HUDEP-2 (cell line): ENCODE results near the gene CDK18.
A peak's percentile ranks its signal among the peaks of the same experiment; 100 is the strongest.
"Not testable (repeated sequence)": the region's sequence is repeated elsewhere in the genome, so short reads cannot be mapped to it uniquely, and the experiment has no call there.

ENCODE experiments used
- DNase-seq, 76 experiments: peaks; one replicate each; lab custom pipeline; 2025; ENCODE audit not compliant: unreplicated experiment in 76 of 76; lab: John Stamatoyannopoulos, UW

CDK18 gene

DNA sequence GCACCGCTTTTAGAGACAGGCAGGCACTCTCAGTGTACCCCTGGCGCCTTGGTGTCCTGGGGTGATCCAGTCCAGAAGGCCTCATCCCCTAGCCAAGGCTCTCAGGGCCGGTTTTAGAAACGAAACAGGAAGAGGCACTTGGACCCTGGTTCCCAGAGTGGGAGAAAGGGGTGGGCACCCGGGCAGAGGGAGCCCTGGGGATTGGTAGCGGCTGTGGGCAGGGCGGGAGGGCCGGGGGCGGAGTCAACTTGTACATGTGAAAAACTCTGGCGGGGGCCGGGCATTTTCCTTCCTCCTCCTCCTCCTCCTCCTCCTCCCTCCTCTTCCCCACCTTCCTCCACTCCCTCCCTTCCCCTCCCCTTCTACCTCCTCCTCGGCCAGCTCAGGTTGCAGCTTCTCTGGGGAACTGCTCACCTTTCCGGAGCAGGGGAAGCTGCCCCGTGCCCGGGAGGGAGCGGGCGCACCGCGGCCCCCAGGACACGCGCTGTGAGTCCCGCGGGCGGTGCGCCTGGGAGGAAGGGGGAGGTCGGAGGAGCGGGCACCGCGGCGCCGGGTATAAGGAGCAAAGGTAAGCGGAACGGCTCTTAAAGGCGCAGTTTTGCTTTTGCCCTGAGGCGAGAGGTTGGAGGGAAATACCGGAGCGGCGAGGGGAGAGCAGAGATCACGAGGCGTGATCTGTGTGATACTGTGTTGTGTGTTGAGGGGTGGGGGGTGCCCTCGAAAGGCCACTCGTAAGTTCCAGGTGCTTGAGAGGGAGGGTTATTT, at the start of gene CDK18:
TSS of gene CDK18 (plus strand) at position 359 of the 765 bp plus-strand sequence. CDS start 18,499 bp downstream, outside the sequence.
- DNase-seq: peak in 19 of 76 experiments; percentile 2 to 35 (median 13)

DNA sequence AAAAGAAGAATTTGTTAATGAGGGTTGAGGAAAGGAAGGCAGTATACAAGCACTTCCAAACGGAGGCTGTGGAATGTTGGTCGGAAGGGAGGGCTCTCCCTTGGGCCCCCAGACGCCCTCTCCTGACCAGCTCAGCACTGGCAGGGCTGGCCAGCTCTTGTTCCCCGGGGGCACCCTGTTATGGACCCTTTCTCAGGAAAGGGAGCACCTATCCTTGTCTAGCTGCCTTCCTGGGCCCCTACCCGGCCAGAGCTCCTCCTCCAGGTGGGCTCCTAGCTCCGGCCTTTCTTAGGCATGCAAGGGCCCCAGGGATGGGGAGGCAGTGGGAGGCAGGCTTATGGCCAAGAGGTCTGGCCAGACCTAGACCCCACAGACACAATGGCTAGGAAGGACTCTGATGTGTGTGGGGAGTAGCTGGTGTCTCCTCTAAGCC, 49.5 kb upstream of the CDK18 start:
- DNase-seq: no peak

DNA sequence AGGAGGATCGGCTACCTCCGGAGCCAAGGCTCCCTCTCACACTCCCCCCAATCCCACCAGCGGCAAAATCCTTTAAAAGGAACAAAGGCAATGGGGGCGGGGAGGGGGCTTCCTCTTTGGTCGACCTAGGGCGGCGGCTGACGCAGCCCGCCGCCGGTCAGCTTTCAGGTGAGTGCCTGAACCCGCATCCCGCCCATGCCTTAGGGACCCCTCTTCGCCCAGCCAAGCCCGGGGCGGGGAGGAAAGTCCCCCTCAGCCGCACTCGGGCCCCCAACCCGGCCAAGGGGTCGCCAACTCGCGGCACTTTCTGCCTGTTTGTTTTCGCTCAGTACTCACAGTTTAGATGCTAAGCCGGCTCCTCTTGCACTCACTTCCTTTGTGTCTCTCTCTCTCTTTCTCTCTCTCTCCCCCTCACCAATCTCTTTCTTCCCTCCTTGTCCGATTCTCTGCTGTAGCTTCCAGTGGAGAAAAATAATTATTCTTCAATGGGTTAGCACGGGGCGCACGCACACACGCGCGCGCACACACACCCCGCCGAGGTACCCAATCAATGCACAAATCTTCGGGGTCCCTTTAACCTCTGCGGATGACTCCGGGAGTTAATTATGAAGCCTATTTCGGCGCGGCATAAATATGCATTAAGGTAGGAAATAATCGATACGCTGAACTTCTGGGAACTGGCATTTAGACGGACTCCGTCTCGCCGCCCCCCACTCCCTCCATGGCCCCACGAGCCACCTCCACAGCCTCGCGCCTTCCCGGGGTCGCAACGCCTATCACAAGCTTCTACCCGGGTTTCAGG, 48.7 kb upstream of the CDK18 start, which contains the start of gene BLACAT1:
TSS of gene BLACAT1 (minus strand) at position 465 of the 802 bp plus-strand sequence.
- DNase-seq: no peak

DNA sequence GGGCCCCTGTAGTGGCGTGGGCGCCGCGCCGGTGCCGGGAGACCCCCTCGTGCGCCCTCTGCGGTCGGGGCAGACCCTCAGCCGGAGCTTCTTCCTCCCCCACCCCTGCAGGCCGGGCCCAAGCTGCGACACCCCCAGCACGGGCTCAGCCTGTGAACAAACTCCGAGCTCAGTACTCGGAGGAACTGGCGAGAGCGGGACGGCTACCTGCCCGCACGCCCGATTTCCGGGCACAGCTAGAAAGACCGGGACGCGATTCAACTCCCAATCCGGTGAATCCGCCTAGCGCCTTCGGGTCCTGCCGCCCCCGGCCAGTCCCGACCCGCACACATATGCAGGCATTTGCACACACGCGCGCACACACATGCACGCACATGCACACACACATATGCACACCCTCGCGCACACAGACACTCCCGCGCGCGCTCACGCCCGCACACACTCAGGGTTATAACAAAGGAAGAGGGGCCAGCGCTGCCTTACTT, 48.0 kb upstream of the CDK18 start:
- no peak for DNase-seq

DNA sequence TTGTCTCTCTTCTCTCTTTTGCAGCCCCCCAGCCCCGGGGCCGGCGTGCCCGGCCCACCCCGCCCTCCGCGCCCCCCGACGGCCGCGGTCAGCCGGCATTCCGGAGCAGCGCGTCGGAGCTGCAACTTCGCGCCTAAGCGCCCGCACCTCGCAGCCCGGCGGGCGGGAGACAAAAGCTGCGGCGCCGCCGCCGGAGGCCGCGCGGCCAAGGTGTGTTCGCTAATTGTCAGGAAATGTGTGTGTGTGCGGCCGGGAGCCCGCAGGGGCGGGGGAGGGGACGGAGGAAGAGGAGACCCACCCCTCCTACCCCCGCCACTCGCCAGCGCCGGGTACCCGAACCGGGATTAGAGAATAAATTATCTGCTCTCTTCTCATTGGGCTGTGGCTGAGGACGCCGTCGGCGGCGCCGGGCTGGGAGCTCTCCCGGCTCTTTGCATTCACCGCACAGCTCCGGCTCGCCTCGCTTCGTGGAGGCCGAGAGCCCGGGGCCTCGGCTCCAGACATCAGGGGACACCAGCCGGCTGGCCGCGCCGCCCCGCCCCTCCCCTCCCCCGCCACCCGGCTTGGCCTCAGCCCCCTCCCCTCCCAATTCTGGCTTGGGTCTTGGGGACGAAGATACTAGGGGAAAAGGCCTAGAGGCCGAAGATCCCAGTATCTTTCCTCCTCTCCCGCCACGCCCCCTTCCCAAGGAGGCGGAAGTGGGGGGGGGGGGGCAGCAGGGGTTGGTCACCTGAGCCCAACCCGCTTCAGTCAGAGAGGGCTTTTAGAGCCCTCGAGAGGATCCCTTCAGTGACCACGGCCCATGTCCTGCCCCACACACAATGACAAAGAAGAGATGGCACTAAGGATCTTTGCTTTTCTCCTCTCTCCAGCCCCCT, 47.4 kb upstream of the CDK18 start:
- DNase-seq: no peak

DNA sequence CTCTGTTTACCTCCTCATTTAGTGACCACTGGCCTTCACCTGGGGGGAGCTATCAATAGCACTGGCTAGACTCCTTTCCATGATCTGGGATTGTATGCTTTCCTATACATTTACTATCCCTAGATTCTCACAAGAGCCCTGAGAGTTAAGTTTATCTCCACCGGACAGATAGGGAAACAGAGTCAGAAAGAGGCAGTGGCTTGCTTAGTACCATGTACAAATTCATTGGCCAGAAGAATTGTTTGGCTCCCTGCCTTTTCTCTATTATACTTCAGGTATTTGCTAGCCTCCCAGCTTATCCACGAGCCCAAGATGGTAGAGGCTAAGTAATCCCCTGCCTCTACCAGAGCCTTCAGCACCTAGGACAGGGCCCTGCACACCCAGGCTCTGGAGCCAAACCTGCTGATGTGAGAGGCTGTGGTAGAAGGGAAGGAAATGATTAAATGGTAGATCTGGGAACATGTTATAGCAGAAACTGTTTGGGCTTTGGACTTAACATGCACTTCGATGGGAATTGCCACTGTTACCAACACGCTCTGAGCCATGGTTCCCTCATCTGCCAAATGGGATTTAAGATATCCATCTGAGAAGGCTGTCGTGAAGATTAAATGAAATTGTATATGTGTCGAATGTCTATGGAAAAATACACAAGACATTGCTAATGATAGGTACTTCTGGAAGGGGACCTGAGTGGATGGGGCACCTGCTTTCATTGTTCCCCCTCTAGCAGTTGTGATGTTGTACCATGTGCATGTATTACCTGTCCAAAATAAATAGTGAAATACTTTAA, 45.5 kb upstream of the CDK18 start:
- DNase-seq: peak in 15 of 76 experiments; percentile 3 to 29 (median 10)

DNA sequence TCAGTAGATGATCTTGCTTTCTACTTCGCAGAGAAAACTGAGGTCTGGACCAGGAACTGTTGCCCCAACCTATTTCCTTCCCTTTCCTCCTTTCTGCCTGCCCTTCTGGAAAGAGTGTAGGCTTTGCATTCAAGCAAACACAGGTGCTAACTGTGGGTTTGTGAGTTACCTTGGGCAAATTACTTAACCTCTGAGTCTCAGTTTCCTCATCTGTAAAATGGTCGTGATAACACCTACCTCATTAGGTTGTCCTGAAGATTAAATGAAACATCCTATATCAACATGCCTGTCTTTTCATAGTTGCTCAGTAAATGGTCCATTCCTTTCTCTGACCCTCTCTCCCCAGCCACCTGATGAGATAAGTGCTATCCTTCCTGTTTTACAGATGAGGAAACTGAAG, 39.1 kb upstream of the CDK18 start:
- no peak for DNase-seq

DNA sequence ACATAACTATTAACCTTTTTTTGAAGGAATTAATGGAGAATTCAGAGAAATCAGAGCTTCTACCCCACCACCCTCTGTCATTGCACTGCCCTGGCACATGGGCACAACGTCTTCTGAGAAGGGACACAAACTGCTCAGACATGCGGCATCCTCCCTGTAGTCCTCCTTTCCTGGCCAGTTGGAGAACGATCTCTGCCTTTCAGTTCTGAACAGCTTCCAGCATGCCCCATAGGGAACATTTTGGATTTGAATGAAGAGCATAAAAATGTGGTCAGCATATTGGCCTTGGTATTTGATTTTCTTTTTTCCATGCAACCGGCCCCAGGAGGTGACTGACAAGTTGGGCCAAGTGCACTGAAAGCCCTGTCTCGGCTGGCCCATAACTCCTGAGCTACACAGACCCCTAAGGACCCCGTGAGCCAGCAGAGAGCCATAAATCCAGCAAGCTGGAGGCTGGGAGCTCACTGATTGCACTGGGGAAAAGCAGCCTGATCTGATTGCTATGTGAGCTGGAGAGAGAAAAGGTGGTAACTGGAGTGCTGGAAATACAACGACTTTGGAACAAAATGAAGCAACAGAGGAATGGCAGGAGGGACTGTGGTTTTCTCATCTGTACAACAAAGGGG, 37.8 kb upstream of the CDK18 start:
- DNase-seq: no peak

DNA sequence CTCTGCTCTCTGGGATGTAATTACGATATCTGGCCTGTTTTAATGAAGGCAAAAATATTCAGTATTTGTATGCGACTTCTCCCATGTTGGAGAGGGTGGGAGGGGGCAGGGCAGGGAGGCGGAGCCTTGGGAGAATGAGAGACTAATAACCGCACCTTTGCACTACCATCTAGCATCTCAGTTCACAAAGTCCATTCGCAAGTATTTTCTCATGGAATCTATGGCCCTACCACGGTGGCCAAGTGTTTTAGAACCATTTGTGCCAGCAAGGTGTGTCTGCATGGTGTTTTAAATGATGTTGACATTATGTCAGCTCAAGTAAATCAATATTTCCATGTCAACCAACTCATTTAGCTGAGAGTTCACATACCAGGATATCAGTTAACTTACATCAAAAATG, 34.3 kb upstream of the CDK18 start:
- no peak for DNase-seq

DNA sequence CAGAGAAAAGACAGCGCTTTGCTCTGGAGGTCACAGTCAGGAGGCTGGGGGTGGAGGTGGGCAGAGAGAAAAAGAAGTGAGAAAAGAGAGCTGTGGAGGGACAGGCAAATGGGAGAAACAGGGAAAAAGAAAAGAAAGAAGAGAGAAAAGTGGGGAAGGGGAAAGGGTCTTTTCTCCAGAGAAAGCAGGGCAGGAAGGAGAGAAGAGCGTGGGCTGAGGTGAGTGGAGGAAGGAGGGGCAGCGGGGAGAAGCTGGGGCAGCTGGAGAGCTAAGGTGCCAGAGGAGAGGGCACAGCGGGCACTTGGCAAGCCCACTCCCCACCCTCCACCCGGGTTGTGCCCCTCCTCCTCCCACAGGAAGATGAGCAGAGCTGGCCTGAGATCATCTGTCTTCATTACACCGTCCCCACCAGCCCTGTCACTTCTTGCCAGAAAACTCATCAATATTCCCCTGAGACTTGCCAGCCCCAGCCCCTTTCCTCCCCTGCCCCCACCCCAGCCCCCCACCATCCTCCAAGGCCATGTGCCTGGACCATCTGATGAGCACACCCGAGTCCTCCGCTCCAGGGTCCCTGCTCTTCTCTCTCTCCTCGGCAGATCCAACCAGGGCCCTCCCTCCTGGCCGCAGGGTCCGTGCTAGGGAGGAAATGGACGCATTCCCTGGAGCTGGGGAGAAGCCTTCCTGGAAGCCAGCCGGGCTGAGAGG, 31.6 kb upstream of the CDK18 start:
- DNase-seq: no peak

DNA sequence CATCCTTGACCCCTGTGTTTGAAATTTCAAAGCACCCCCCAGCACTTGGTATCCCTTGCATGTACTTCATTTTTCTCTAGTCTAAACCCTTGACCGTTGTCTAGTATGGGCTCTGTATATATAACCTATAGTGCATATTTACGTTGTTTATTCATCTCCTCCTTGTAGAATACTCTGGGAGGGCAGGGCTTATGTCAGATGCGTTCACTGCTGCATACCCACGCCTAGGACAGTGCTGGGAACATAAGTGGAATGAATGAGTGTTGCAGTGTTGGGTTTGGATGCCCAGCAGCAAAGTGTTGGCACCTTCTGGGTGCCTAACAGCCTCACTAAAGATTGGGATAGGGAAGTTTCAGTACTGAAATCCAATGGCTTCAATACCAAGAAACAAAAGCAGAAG, 31.0 kb upstream of the CDK18 start:
- no peak for DNase-seq

DNA sequence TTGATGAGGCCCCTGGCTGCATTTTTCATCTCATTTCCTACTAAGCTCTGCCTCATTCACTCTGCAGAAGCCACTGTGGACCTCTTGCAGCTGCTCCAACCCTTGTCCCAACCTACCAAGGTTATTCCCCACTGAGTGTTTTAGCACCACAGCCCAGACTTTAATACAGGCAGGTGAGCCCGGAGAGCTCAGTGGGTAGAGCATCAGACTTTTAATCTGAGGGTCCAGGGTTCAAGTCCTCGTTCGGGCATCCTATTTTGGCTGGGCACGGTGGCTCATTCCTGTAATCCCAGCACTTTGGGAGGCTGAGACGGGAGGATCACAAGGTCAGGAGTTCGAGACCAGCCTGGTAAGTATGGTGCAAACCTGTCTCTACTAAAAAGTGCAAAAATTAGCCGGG, 30.5 kb upstream of the CDK18 start:
- no peak for DNase-seq

DNA sequence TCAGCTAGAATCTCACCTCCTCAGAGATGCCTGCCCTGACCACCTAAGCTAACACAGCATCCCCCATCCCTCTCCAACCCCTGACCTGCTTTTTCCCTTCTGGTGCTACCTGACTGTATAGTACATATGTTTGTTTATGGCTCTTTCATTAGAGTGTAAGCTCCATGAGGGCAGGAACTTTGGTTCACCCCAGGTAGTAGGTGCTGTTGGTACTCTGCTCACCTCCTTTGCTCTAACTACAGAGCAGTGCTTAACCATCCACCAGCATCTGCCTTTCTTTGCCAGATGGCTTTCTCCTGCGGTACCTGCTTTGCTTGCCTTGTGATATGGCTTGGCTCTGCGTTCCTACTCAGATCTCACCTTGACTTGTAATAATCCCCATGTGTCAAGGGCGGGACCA, 29.9 kb upstream of the CDK18 start:
- DNase-seq: no peak

DNA sequence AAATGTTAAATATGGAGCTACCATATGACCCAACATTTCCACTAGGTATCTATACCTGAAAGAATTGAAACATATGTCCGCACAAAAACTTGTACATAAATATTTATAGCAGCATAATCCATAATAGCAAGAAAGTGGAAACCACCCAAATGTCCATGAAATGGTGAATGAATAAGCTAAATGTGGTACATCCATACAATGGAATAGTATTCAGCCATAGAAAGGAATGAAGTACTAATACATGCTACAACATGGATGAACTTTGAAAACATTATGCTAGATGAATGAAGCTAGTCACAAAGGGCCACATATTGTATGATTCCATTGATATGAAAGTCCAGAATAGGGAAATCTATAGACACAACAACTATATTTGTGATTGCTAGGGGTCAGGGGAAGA, 28.6 kb upstream of the CDK18 start:
- no peak for DNase-seq

DNA sequence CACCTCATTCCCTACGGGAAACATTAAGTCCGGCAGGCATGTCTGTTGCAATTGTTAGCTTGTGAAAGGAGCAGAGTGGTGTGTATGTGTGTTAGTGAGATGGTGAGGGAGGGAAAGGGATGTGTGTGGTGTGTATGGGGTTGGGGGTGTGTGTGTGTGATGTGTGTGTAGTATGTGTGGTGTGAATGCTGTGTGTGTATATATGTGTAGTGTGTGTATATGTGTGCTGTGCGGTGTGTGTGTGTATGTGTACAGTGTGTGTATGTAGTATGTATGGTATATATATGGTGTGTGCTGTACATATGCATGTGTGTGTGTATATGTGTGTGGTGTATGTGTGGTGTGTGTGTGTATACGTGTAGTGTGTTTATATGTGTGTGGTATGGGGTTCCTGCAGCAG, 27.8 kb upstream of the CDK18 start:
- DNase-seq: no peak

DNA sequence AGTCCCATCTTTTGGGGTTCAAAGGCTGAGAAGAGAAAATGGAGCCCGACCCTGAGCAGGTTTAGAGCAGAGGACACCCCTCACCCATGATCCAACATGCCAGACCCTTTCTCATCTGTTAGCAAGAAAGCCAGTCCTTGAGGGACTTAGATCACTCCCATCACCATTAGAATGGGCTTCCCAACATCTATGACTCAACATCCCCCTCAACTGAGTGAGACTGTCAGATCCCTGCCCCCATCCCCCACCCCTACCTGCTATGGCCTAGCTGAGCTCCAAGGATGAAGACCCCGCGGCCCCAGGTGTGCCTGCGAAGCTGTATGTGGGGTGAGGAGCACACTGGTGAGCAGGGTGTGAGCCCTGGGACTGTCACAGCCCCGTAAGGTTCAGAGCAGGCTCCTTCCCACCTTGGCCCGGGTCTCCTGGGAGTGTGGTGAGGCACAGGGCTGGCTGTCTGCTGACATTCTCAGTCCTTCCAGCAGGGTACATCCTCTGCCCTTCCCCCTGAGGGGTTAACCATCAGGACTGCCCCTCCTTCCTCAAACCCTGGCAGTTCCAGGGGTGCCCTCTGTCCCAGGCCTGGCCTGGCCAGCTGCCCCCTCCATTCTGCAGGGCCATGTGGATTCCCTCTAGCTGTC, 27.2 kb upstream of the CDK18 start:
- no peak for DNase-seq

DNA sequence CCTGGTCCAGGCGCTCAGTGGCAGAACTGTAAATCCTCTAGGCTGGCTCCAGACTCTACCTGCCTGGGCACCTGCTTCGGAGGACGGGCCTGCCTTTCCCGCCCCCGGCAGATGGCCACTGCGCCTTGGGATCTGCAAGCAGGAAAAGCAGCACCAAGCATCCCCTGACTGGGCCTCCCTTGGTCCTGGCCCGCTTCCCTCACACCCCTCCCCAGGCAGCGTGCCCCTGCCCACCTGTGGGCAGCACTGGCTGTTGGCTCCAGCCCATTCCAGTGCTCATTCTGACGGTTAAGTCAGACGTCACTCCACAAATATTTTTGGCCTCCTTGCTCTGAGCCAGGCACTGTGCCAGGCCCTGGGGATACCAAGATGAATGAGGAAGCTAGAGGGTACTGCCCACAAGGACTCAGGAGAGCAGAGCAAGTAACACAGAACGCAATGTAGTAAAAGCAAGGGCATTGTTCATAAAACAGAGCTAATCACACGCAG, 26.7 kb upstream of the CDK18 start:
- peak in 2 of 76 experiments; percentile 2 to 15 for DNase-seq

DNA sequence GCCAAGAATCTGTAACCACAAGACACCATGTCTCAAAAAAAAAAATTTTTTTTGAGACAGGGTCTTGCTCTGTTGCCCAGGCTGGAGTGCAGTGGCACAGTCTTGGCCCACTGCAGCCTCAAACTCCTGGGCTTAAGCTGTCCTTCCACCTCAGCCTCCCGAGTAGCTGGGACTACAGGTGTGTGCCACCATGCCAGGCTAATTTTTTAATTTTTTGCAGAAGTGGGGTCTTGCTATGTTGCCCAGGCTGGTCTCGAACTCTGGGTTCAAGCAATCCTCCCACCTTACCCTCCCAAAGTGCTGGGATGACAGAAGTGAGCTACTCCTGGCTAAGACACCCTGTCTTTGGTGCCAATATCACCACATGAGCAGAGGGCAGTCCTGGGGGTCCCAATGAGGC, 25.5 kb upstream of the CDK18 start:
- DNase-seq: not testable (repeated sequence)
